ENCODE measurements around the gene OR10J4. TPM values are rescaled to one million over a fixed set of nuclear protein-coding genes. Genes with fewer than 3 reads are reported as not detected.
"Not testable (repeated sequence)": the region's sequence is repeated elsewhere in the genome, so short reads cannot be mapped to it uniquely, and the experiment has no call there.

The OR10J4 gene
- not detected for polyA plus RNA-seq (ENCODE audit: insufficient read length)

- no peak for DNase-seq (ENCODE audit: low read depth)
Measured at GRCh38 chr1:159431904-159432303, at the start of gene OR10J4. Gene OR10J4, plus strand, starts transcription at chr1:159432204.

- DNase-seq (ENCODE audit: low read depth), result no peak
Measured at GRCh38 chr1:159406821-159407220, 25.2 kb upstream of the OR10J4 start.

GRCh38 chr1:159408862-159409400 lies 23.1 kb upstream of the OR10J4 start:
- DNase-seq (ENCODE audit: low read depth), result no peak

GRCh38 chr1:159421821-159422220 lies 10.2 kb upstream of the OR10J4 start:
- DNase-seq (ENCODE audit: low read depth), result no peak

GRCh38 chr1:159428536-159428935 lies 3.5 kb upstream of the OR10J4 start:
- DNase-seq (ENCODE audit: low read depth), result no peak

GRCh38 chr1:159429074-159429861 lies 2.7 kb upstream of the OR10J4 start:
- no peak for DNase-seq (ENCODE audit: low read depth)

GRCh38 chr1:159430985-159431384 lies 1.0 kb upstream of the OR10J4 start:
- no peak for DNase-seq (ENCODE audit: low read depth)

- no peak for DNase-seq (ENCODE audit: low read depth)
Measured at GRCh38 chr1:159436469-159436868, 4.5 kb downstream of the OR10J4 start.

- DNase-seq (ENCODE audit: low read depth), result no peak
Measured at GRCh38 chr1:159439422-159439821, 7.4 kb downstream of the OR10J4 start, which contains the start of gene OR10J1. Gene OR10J1, plus strand, starts transcription at chr1:159439722. Its CDS starts 70 bp downstream, at chr1:159439792.

- DNase-seq (ENCODE audit: low read depth), result no peak
Measured at GRCh38 chr1:159441360-159441759, 9.4 kb downstream of the OR10J4 start.

- DNase-seq (ENCODE audit: low read depth), result no peak
Measured at GRCh38 chr1:159442428-159442827, 10.4 kb downstream of the OR10J4 start.

GRCh38 chr1:159443066-159443750 lies 11.2 kb downstream of the OR10J4 start:
- DNase-seq (ENCODE audit: low read depth), result no peak

- no peak for DNase-seq (ENCODE audit: low read depth)
Measured at GRCh38 chr1:159444511-159444910, 12.5 kb downstream of the OR10J4 start.

GRCh38 chr1:159448181-159448580 lies 16.2 kb downstream of the OR10J4 start:
- no peak for DNase-seq (ENCODE audit: low read depth)

- not testable (repeated sequence) for DNase-seq (ENCODE audit: low read depth)
Measured at GRCh38 chr1:159449605-159450004, 17.6 kb downstream of the OR10J4 start.

- DNase-seq (ENCODE audit: low read depth), result no peak
Measured at GRCh38 chr1:159459551-159459950, 27.5 kb downstream of the OR10J4 start.

GRCh38 chr1:159465191-159465603 lies 33.2 kb downstream of the OR10J4 start:
- DNase-seq (ENCODE audit: low read depth), result no peak

- DNase-seq (ENCODE audit: low read depth), result no peak
Measured at GRCh38 chr1:159468321-159468720, 36.3 kb downstream of the OR10J4 start.

- DNase-seq (ENCODE audit: low read depth), result no peak
Measured at GRCh38 chr1:159469921-159470533, 38.0 kb downstream of the OR10J4 start.

GRCh38 chr1:159473335-159473734 lies 41.3 kb downstream of the OR10J4 start:
- DNase-seq (ENCODE audit: low read depth), result no peak

- no peak for DNase-seq (ENCODE audit: low read depth)
Measured at GRCh38 chr1:159474926-159475325, 42.9 kb downstream of the OR10J4 start.
